HG02981 (cell line): ENCODE results near the gene PDRG1.

Experiments
- ATAC-seq: cut with Tn5 transposase; IDR thresholded peaks from one replicate; pipeline ENCODE4 v1.9.1; 2021; ENCODE audit warnings: mild to moderate bottlenecking, moderate library complexity; ENCODE audit not compliant: unreplicated experiment

The PDRG1 gene

GRCh38 chr20:31951530-31952453 lies at the start of gene PDRG1:
TSS of gene PDRG1 (minus strand) at chr20:31952046. CDS start at chr20:31951961, 85 bp downstream.
- peak; percentile 81 for ATAC-seq

- ATAC-seq = no peak
Observed at GRCh38 chr20:31998246-31998645, 46.4 kb upstream of the PDRG1 start.

GRCh38 chr20:31996996-31997395 lies 45.1 kb upstream of the PDRG1 start:
- no peak for ATAC-seq

GRCh38 chr20:31992086-31992485 lies 40.2 kb upstream of the PDRG1 start:
- no peak for ATAC-seq

- no peak for ATAC-seq
Observed at GRCh38 chr20:31991339-31991705, 39.5 kb upstream of the PDRG1 start.

GRCh38 chr20:31990641-31991338 lies 38.9 kb upstream of the PDRG1 start:
- no peak for ATAC-seq

DNA sequence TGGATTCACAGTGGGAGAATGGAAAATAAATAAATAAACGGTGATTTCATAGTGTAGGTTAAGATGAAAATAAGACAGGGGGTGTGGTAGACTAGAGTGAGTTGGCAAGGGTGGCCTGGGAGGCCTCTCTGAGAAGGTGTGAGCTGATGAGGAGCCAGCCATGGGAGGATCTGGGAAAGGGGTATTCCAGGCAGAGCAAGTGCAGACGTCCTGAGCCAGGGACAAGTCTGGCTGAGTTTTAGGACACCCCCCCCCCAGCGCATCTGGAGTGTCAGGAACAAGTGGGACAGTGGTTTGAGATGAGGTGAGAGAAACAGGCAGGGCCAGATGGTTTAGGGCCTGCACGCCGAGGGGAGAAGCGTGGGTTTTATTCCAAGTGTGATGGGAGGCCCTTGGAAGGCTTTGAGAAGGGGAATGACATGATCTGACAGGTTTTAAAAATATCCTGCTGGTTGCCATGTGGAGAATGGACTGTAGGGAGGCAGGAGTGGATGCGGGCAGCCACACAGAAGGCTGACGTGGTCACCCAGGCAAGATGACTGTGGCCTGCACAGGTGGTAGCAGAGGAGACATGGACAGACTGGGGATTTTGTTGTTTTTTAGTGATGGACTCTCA lies 37.3 kb upstream of the PDRG1 start:
- no peak for ATAC-seq

DNA sequence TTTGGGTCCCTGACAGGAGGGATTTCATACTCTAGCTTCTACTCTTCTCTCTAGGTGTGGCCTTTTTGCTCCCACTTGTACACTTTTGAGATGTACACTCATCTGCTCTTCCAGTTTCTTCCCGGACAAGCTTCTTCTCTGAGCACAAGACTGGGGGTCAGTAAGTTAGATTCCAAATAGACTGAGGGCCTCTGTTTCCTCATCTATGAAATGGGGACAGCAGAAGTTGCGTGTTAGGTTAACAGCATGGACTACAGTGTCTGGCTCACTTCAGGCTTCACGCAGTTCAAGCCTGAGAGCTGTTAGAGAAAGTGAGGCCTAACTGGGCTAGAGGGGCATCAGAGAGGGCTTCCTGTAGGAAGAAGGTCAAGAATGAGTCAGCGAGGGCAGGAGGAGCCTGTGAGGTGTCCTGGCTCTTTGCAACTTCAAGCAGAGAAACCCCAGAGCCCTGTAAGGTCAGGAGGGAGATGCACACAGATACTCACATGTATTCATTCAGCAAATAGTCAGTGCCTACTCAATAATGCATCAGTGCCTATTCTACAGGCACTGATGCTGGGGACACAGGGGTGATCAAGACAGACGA lies 36.7 kb upstream of the PDRG1 start:
- ATAC-seq = no peak

DNA sequence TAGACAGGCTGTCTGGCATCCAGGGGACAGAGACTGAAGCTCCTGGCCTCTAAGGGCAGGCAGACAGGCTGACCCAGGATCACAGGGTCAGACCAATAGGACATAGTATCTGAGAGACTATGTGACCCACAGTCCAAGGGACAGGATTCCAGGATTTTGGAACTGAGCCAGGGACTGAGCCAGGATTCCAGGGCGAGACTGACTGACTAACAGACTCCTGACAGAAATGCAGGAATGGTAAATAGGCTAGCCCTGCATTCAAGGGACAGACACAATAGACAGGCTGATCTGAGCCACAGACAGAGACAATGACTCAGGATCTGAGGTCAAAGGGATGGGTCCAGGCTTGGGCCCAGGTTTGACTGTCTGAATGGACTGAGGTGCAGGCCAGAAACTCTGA lies 35.9 kb upstream of the PDRG1 start:
- ATAC-seq = no peak

DNA sequence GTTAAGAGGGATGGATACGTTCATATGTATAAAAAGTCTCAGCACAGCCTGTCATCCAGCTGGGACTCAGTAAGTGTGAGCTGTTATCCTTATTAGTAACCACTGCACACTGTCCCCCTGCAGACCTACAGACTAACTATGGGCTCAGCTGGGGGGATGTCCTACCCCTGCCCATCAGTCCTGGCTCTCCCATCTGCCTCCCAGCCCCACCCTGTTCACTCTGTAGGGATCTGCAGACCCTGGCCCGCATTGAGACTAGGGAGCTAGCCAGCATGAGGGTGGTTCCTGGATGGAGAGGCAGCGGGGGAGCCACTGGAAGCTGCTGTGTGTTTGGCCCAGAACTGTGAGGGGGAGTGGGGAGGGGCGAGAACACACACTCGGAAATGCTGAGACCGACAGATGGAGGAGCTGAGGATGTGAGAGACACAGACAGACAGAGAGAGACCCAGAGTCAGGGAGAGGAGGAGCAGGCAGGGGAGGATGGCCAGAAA lies 33.2 kb upstream of the PDRG1 start:
- no peak for ATAC-seq

- no peak for ATAC-seq
Observed at GRCh38 chr20:31981784-31982183, 29.9 kb upstream of the PDRG1 start.

GRCh38 chr20:31979713-31980426 lies 28.0 kb upstream of the PDRG1 start:
- ATAC-seq = no peak

DNA sequence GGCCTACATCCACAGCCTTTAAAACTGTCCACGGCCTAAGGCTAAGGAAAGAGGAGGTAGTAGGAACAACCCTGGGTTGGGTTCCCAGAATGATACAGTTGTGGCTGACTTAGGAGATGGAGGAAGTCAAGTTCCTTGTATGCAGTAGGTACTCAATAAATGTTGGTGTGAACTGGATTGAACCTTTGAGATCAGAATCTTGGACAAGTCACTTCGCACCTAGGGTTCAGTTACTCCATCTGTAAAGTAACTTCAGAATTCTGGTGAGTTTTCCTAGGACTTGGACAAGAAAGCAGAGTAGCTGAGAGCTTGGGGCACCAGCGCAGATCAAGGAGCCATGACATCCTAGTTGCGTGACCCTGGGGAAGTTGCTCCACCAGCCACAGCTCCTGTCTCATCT lies 25.2 kb upstream of the PDRG1 start:
- ATAC-seq = no peak

- no peak for ATAC-seq
Observed at GRCh38 chr20:31975874-31976273, 24.0 kb upstream of the PDRG1 start.

- ATAC-seq = no peak
Observed at GRCh38 chr20:31974951-31975487, 23.2 kb upstream of the PDRG1 start.

DNA sequence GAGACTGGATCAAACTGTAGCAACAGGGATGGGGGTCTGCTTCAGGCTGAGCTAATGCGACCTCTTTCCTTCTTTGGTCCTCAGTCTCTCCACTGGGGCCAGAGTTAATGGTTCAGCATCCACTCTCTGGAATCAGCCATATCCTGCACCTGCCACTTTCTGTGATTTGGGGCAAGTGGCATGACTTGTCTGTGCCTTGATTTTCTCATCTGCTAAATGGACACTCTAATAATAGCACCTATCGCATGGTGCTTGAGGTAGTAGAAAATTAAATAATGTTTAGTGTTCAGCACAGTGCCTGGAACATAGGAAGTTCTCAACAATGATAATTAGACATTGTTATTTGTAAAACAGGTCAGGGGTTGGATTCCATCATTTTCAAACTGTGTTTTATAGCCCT lies 22.4 kb upstream of the PDRG1 start:
- ATAC-seq = no peak

GRCh38 chr20:31972471-31973021 lies 20.7 kb upstream of the PDRG1 start:
- ATAC-seq = no peak

GRCh38 chr20:31969991-31970390 lies 18.1 kb upstream of the PDRG1 start:
- ATAC-seq = no peak

DNA sequence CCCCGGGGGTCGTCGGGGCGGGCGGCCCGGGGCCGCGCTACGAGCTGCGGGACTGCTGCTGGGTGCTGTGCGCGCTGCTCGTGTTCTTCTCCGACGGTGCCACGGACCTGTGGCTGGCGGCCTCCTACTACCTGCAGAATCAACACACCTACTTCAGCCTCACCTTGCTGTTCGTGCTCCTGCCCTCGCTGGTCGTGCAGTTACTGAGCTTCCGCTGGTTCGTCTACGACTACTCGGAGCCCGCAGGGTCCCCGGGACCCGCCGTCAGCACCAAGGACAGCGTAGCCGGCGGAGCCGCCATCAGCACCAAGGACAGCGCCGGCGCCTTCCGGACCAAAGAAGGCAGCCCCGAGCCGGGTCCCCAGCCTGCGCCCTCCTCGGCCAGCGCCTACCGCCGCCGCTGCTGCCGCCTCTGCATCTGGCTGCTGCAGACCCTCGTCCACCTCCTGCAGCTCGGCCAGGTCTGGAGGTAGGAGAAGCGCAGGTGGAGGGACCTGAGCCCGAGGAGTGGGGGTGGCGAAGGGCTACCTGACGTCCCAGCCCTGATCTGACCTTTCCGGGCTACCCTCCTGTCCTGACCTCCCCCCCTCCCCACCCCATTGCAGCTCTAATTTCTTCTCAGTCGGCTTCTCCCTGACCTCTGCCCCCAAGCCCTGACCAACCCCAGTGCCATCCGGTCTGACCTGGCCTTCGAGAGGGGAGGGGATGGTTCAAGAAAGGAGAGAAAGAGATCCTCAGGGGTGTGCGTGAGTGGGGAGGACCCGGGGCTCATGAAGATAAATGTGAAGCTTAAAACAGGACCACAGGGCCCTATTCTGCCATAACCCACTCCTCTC lies 16.7 kb upstream of the PDRG1 start:
- no peak for ATAC-seq
